Activated T-helper 17 cell treated with anti-CD3 and anti-CD28 coated beads, Interleukin-2, amount 50 U/mL, for 72 hours (primary cell): ENCODE results near the gene ARHGAP6. TPM values are rescaled to one million over a fixed set of nuclear protein-coding genes. Genes with fewer than 3 reads are reported as not detected.
A peak's percentile ranks its signal among the peaks of the same experiment; 100 is the strongest.
"Not testable (repeated sequence)": the region's sequence is repeated elsewhere in the genome, so short reads cannot be mapped to it uniquely, and the experiment has no call there.

ENCODE experiments used
- ATAC-seq: fragments of 150-1000 bp; cut with Tn5 transposase; replicated peaks from 2 replicates; pipeline ENCODE4 v1.10.0; 2021; ENCODE audit warnings: mild to moderate bottlenecking, moderate library complexity
- H3K27ac Mint-ChIP-seq: one replicate; pipeline ENCODE4 v1.8.0; 2022; ENCODE audit warnings: mixed read lengths
- H3K27me3 Mint-ChIP-seq: one replicate; pipeline ENCODE4 v1.8.0; 2022; ENCODE audit warnings: mixed read lengths
- H3K36me3 Mint-ChIP-seq: one replicate; pipeline ENCODE4 v1.8.0; 2022; ENCODE audit warnings: low read depth, mild to moderate bottlenecking, mixed read lengths
- H3K4me1 Mint-ChIP-seq: one replicate; pipeline ENCODE4 v1.8.0; 2022; ENCODE audit warnings: mixed read lengths
- H3K4me3 Mint-ChIP-seq: one replicate; pipeline ENCODE4 v1.8.0; 2022; ENCODE audit warnings: mild to moderate bottlenecking, mixed read lengths
- H3K9me3 Mint-ChIP-seq: one replicate; pipeline ENCODE4 v1.8.0; 2022; ENCODE audit warnings: mixed read lengths
- total RNA-seq, 2 donors: library from RNA; stranded (reverse); gene quantifications; one replicate each; pipeline ENCODE4 v1.2.3, GENCODE V29; 2022

The ARHGAP6 gene
- total RNA-seq, 2 donors from 2014 or later, result not detected

DNA sequence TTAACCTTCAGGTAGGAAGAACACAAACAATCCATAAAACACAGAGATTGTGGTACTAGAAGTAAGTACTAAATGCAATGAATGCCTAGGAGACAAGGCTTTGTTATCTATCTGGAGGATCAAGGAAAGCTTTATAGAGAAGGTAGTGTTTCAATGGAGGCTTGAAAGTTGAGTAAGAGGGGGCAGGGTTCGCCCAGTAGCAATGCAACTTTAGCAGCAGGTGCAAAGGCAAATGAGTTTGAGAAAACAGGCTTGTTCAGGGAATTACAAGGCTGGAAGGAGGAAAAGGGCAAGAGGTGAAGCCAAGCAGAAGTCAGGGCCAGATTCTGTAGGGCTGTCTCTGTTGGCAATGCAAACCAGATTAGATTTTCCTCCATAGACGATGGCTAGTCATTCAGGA, 408.0 kb downstream of the ARHGAP6 start:
- Mint-ChIP-seq H3K27ac (no peak overlapping the region), H3K4me1 (no peaks in the 10 kb centered on the region), H3K27me3 (no peaks in the 10 kb centered on the region), H3K9me3 (no peaks in the 10 kb centered on the region), H3K4me3 (no peak overlapping the region), H3K36me3 (no peaks in the 10 kb centered on the region)
- no peak for ATAC-seq

DNA sequence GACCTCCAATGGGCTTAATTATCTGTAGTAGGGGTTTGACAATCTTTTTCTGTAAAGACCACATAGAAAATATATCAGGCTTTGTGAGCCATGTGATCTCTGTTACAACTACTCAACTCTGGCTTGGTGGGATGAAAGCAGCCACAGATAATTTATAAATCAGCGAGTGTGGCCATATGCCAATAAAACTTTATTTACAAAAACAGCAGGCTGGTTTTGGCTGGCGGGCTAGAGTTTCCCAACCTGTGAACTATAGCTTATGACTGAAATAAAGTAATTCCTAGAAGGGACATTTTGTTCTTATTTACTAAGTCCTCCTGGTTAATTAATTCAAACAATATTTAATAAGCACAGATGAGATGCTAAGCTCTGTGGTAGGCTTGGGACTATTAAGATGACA, 408.4 kb downstream of the ARHGAP6 start:
- no peak overlapping the region for H3K27ac Mint-ChIP-seq
- no peaks in the 10 kb centered on the region for H3K4me1 Mint-ChIP-seq
- H3K27me3 Mint-ChIP-seq, result no peaks in the 10 kb centered on the region
- ATAC-seq, result no peak
- H3K36me3 Mint-ChIP-seq, result no peaks in the 10 kb centered on the region
- H3K4me3 Mint-ChIP-seq, result no peak overlapping the region
- no peaks in the 10 kb centered on the region for H3K9me3 Mint-ChIP-seq

DNA sequence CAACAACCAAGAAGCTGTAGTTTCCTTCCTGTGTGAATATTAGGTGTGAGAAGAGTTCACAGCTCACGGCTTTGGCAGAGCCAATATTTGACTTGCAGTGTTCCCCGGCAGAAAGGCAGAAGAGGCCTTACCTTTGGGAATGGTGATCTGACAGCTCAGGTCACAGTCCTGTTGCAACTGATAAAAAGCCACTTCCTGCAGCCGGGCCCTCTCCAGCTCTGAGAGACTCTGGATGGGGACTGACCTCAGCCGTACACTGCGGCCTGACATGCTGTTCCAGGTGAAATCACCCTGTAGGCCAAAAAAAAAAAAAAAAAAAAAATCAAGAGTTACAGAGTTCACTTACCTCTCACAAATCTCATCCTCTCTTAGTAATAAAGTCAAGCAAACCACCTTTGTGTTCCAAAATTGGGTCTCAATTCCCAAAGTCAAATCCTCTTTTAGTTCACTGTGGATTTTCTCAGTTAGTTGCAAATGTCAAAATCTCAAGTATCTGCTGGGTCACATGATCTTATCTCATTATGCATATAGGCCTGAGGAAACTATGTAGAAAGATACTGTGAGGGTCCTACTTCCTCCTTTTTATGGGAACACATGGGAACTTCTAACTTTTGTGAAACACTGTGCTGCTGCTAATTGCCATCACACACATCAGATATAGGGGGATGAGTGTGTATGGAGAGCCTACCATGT, 411.2 kb downstream of the ARHGAP6 start:
- Mint-ChIP-seq H3K4me3 (no peak overlapping the region), H3K27me3 (no peaks in the 10 kb centered on the region), H3K36me3 (no peaks in the 10 kb centered on the region), H3K4me1 (no peaks in the 10 kb centered on the region), H3K9me3 (peaks cover 5% of the 10 kb centered on the region), H3K27ac (no peak overlapping the region)
- ATAC-seq, result no peak

DNA sequence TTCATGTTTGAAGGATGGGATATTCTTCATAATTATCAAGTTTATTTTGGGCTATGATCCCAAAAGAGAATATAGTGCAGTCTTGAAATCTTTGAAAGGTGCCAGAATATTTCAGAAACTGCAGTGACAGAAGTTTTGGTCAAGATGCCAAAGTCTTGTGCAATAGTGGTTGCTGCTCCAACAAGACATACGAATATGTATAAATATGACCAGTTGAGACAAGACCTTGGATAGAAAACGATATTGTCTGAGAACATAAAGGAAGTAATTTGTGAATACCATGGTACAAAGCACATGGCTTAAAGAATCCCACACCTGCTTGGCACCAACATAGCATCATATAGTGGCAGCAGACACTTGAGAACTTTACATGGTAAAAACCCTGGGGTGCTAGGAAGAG, 421.1 kb downstream of the ARHGAP6 start:
- no peak for ATAC-seq
- H3K4me3 Mint-ChIP-seq, result no peak overlapping the region

DNA sequence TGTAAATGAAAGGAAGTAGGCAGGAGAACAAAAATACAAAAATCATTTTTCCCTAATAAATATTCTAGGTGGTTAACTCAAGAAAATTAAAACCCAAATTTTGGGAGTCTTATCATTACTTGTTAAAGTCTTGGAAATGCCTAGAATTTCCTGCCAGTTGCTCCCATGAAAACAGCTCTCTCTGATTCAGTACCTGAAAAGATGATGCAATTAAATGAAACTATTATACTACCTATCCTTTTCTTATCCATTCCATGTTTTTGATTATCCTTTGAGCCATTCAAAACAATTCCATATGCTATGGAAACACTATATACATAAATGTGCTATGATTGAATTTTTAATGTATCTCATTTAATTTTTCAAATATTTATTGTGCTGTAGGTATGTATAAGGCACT, 423.0 kb downstream of the ARHGAP6 start:
- no peaks in the 10 kb centered on the region for H3K36me3 Mint-ChIP-seq
- H3K9me3 Mint-ChIP-seq, result no peaks in the 10 kb centered on the region
- H3K27me3 Mint-ChIP-seq, result peaks cover 4% of the 10 kb centered on the region
- ATAC-seq, result no peak
- H3K4me1 Mint-ChIP-seq, result no peaks in the 10 kb centered on the region
- no peak overlapping the region for H3K27ac Mint-ChIP-seq
- H3K4me3 Mint-ChIP-seq, result no peak overlapping the region

More for the DNA sequence above, 421.1 kb downstream of the ARHGAP6 start:
- peaks cover 4% of the 10 kb centered on the region for H3K27me3 Mint-ChIP-seq
- H3K27ac Mint-ChIP-seq, result no peak overlapping the region
- H3K36me3 Mint-ChIP-seq, result no peaks in the 10 kb centered on the region
- H3K9me3 Mint-ChIP-seq, result no peaks in the 10 kb centered on the region
- H3K4me1 Mint-ChIP-seq, result no peaks in the 10 kb centered on the region

DNA sequence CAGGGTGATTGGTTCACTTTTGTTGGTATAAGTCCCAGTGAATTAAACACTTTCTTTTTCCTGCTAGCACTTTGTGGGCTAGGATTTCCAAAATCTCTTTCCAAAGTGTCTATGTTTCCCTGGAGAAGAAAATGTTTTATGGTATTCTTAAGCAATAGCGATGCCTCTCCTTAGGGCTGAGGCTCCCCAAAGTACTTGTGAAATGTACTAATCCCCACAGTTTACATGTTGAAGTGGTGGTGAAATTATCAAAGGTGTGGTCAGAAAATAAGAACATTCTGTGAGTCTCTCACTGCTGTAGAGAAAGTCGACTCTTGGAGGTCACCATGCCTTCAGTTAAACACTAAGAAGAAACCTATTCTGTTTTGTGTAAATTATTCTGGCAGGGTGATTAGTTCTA, 424.0 kb downstream of the ARHGAP6 start:
- Mint-ChIP-seq H3K4me1 (no peaks in the 10 kb centered on the region), H3K36me3 (no peaks in the 10 kb centered on the region), H3K27me3 (peaks cover 4% of the 10 kb centered on the region), H3K27ac (no peak overlapping the region), H3K9me3 (no peaks in the 10 kb centered on the region), H3K4me3 (no peak overlapping the region)
- ATAC-seq, result no peak

DNA sequence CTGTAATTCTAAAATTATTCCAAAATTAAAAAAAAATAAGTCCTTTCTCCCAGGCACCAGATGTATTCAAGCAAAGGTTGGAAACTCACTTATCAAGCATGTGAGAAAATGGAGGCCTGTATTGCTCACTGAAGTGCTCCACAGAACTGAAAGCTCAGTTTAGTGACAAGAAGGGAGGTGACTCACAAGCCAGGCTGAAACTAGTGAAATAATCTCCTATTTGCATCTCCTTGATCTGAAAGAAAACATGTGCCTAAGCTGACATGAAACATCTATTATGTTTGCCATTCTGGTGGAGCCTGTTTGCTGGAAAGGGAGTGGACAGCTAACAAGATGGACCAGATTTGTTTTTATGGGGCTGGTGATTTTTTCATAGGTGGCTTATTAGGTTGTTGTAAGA, 426.5 kb downstream of the ARHGAP6 start:
- no peaks in the 10 kb centered on the region for H3K36me3 Mint-ChIP-seq
- ATAC-seq, result peak; percentile 39

DNA sequence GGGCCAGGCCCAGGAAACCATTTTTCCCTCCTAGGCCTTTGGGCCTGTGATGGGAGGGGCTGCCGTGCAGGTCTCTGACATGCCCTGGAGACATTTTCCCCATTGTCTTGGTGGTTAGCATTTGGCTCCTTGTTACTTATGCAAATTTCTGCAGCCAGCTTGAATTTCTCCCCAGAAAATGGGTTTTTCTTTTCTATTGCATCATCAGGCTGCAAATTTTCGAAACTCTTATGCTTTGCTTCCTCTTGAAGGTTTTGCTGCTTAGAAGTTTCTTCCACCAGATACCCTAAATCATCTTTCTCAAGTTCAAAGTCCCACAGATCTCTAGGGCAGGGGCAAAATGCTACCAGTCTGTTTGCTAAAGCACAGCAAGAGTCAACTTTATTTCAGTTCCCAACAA, 430.3 kb downstream of the ARHGAP6 start:
- not testable (repeated sequence) for H3K4me1 Mint-ChIP-seq, H3K36me3 Mint-ChIP-seq, H3K4me3 Mint-ChIP-seq, H3K27me3 Mint-ChIP-seq, H3K27ac Mint-ChIP-seq, ATAC-seq, H3K9me3 Mint-ChIP-seq

More for the DNA sequence above, 426.5 kb downstream of the ARHGAP6 start:
- H3K27me3 Mint-ChIP-seq, result no peaks in the 10 kb centered on the region
- H3K9me3 Mint-ChIP-seq, result no peaks in the 10 kb centered on the region
- H3K4me3 Mint-ChIP-seq, result no peak overlapping the region
- H3K4me1 Mint-ChIP-seq, result no peaks in the 10 kb centered on the region
- no peak overlapping the region for H3K27ac Mint-ChIP-seq

DNA sequence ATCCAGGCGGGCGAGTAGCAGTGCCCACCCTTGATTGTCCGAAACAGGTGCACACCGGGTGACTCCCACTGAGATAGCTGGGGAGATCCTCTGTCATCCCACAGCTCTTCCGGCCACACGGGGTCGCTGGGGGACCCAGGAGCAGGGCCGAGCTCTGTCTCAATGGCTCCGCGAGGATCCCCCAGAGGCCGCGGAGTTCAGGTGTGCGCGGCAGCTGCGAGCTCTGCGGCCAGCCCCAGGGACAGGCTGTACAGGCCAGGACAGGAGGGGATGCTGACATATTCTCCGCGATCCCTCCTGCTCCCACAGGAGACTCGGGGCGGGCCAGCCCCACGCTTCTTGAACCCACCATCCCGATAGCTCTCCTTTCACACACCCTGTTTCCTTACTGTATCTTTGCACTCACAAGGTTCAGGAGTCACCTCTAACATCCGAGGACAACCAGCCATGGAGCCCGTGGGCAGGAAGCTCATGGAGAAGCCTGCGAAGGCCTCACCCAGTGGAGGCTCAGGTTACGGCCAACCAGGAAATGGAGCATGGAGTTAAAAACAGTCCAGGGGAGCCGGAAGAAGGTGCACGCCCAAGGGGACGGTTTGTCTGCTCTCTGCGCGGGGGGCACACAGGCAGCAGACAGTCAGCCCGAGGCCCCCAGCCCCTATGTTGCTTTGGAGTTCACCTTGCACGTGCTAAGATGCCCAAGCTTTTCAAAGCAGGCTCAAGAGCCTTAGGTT, 450.4 kb downstream of the ARHGAP6 start:
- no peak overlapping the region for H3K27ac Mint-ChIP-seq
- no peaks in the 10 kb centered on the region for H3K4me1 Mint-ChIP-seq

DNA sequence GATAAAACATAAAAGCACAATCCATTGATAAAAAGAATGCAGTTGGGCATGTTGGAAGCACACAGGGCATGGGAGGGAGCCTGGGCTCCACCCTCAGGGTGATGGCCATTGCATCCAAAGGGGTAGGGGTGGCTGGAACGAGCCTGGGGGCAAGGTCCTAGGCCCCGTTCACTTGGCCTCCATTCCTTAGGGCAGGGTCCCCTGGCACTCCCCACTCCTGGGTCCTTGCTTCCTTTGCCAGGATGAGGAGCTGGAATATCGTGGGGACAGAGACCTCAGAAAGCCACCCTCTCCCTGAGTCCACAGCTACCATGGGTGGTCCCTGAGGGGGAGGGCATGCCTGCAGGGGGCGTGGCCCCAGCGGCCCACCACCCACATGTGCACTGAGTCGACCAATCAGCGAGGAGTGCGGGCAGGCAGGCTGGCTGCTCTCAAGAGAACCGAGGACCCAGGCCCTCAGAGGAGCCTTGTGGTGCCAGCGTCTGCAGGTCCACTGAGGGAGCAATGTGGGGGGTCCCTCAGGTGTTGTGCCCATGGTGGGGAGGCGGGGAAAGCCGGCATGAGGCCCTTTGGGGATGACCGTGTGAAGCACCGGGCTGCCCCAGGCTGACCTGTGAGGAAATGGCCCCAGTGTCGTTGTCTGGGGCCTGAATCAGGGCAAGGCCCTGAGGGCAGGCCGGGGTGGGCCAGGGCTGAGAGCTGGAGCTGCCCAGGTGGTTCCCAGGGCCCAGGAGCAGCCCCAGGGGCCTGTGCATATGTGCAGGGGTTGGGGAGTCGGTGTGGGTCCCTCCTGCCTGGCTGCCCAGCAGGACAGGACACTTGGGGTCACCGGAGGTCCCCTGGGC, 451.2 kb downstream of the ARHGAP6 start:
- Mint-ChIP-seq H3K27me3 (peaks cover 3% of the 10 kb centered on the region), H3K4me1 (no peaks in the 10 kb centered on the region), H3K27ac (no peak overlapping the region), H3K36me3 (no peaks in the 10 kb centered on the region), H3K4me3 (no peak overlapping the region), H3K9me3 (no peaks in the 10 kb centered on the region)
- no peak for ATAC-seq

More for the DNA sequence above, 450.4 kb downstream of the ARHGAP6 start:
- no peak for ATAC-seq
- H3K36me3 Mint-ChIP-seq, result no peaks in the 10 kb centered on the region
- H3K4me3 Mint-ChIP-seq, result no peak overlapping the region
- no peaks in the 10 kb centered on the region for H3K9me3 Mint-ChIP-seq
- H3K27me3 Mint-ChIP-seq, result peaks cover 3% of the 10 kb centered on the region

DNA sequence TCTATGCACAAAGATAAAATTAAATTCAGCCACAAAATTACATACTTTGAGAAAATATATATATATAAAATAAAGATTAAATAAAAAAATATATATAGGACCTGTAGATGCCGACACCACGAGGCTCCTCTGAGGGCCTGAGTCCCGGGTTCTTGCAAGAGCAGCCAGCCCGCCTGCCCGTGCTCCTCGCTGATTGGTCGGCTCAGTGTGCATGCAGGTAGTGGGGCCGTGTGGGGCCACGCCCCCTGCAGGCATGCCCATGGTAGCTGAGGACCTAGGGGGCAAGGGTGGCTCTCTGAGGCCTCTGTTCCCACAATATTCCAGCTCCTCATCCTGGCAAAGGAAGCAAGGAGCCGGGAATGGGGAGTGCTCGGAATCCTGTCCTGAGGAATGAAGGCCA, 453.0 kb downstream of the ARHGAP6 start:
- H3K4me1 Mint-ChIP-seq, result no peaks in the 10 kb centered on the region
- no peak for ATAC-seq
- no peaks in the 10 kb centered on the region for H3K9me3 Mint-ChIP-seq
- H3K4me3 Mint-ChIP-seq, result no peak overlapping the region
- H3K27ac Mint-ChIP-seq, result no peak overlapping the region
- H3K36me3 Mint-ChIP-seq, result no peaks in the 10 kb centered on the region
- peaks cover 3% of the 10 kb centered on the region for H3K27me3 Mint-ChIP-seq

DNA sequence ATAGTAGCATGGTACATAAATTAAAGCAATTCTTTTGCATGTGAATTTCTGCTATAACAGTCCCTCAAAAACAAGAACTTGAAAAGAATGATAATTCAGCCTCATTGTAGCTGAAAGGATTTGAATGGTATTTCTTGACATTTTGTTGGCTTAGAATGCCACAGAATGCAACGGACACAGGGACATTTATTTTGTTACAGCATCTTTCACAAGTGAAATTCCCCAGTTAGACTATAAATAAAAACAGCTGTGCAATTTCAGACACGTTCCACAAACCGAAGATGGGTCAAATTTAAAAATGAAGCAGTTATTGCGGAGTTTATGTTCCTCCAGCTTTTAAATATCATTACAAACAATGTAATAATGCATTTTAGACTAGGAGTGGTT, 455.3 kb downstream of the ARHGAP6 start:
- Mint-ChIP-seq H3K4me3 (no peak overlapping the region), H3K4me1 (no peaks in the 10 kb centered on the region), H3K9me3 (no peaks in the 10 kb centered on the region), H3K36me3 (no peaks in the 10 kb centered on the region), H3K27ac (no peak overlapping the region), H3K27me3 (peaks cover 3% of the 10 kb centered on the region)
- no peak for ATAC-seq

DNA sequence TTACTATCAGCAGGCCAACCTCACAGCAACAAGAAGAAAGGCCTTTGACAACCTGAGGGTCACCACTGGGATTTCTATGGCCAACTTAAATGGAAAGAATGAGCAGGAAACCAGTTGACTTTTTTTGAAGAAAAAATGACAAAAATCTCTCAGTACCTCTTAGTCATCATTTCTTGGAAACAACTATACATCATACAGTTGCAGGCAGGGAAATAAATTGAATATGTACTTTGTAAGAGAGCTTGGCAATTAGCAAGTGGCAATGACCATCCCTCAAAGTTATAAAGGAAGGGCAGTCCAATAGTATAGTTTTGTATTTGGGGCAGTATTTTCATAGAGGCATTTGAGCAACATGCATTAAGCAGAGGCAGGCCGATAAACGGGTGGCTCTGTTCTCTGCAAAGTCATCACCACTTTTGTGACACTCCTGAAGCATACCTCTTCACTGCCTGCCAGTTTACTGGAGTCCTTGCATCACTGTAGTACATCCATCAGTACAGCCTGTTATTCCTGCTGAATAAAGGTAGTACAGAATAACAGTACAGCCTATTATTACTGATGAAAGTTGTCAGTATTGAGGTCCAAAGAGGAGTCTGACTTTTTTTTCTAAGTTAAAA, 455.8 kb downstream of the ARHGAP6 start:
- no peaks in the 10 kb centered on the region for H3K9me3 Mint-ChIP-seq

DNA sequence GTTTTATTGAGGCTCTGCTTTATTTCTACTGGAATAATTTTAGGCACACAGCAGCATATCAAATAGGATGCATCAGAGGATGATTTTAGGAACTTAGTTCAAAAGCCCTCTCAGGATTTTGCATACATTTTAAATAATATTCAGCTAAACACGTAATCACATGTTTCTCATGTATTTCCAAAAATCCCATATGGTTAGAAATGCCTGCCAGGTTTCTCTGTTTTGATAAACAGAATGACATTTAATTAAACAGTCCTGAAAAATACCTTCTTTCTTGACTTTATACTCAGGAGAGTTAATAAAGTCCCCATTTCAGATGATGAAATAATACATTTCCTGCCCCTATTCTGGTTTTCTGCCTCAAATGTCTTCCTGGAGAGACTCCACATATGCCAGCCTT, 459.0 kb downstream of the ARHGAP6 start:
- Mint-ChIP-seq H3K4me1 (no peaks in the 10 kb centered on the region), H3K4me3 (no peak overlapping the region), H3K9me3 (no peaks in the 10 kb centered on the region), H3K27ac (no peak overlapping the region), H3K36me3 (no peaks in the 10 kb centered on the region), H3K27me3 (peaks cover 4% of the 10 kb centered on the region)
- no peak for ATAC-seq

More for the DNA sequence above, 455.8 kb downstream of the ARHGAP6 start:
- Mint-ChIP-seq H3K27ac (no peak overlapping the region), H3K4me1 (no peaks in the 10 kb centered on the region), H3K4me3 (no peak overlapping the region), H3K36me3 (no peaks in the 10 kb centered on the region), H3K27me3 (peaks cover 7% of the 10 kb centered on the region)
- ATAC-seq, result no peak
